Measurements from ENCODE around the gene CDK6. TPM values are rescaled to one million over a fixed set of nuclear protein-coding genes. Genes with fewer than 3 reads are reported as not detected.

Gene CDK6
- total RNA-seq, 1 experiment from 2014 or later, result 41.4 TPM

GRCh38 chr7:92720604-92721350, 115.6 kb downstream of the CDK6 start:
- Histone ChIP-seq H3K79me2 (ENCODE audit: insufficient read depth, low read length) (peaks cover 14% of the 10 kb centered on the region; the same call in 1 of the 2 replicates), H3K36me3 (ENCODE audit: control insufficient read depth in 1 of 2, insufficient read depth in 2 of 2, low read length in 2 of 2) (peaks cover 0 to 4% of the 10 kb centered on the region in 2 experiments; a peak in 2 of 4 replicates), H3K4me2 (ENCODE audit: low read length) (no peak overlapping the region), H4K20me1 (ENCODE audit: insufficient read depth) (no peaks in the 10 kb centered on the region), H3K9ac (ENCODE audit: low read length) (no peak overlapping the region), H3K9me3 (ENCODE audit: control insufficient read depth in 1 of 2, insufficient read depth in 1 of 2, low read depth in 1 of 2, low read length in 2 of 2) (no peaks in the 10 kb centered on the region), H3K27ac (ENCODE audit: low read depth, low read length) (no peak overlapping the region), H3K4me1 (ENCODE audit: control insufficient read depth in 1 of 2, insufficient read depth in 2 of 2, low read length in 2 of 2) (peaks cover 0 to 14% of the 10 kb centered on the region in 2 experiments; a peak in 1 of 4 replicates), H3K27me3 (ENCODE audit: insufficient read depth, low read length) (no peaks in the 10 kb centered on the region), H3K4me3 (replicated peaks in 1 of 2; ENCODE audit: low read depth in 1 of 2, low read length in 2 of 2) (no peak overlapping the region), H3K9me2 (ENCODE audit: insufficient read depth) (no peaks in the 10 kb centered on the region), H2AFZ (ENCODE audit: low read depth, low read length, poor library complexity, severe bottlenecking) (no peak overlapping the region)
- ChIA-PET POLR2A (no interaction called here), CTCF (no interaction called here), RAD21 (ENCODE audit: low non-redundant PET in 1 of 2, low total read pairs in 2 of 2, uncharacterized antibody in 2 of 2, unreplicated experiment in 2 of 2) (no interaction called here)
- intact Hi-C loops (cut with micrococcal nuclease), result no loop called here
- DNase-seq (ENCODE audit: low read depth, low spot score) (no peak), ATAC-seq (no peak)
- no TSS peak for BruUV-seq (replicated peaks)
- TF ChIP-seq RAD21 (IDR thresholded peaks at IDR 0.05; ENCODE audit: low read depth), result no peak
- TF ChIP-seq EZH2phosphoT487 (IDR thresholded peaks at IDR 0.05; ENCODE audit: borderline replicate concordance), result no peak
- no peak for TF ChIP-seq CEBPB (IDR thresholded peaks at IDR 0.05; ENCODE audit: low read depth)

- no TSS peak for BruUV-seq (replicated peaks)
- no peak overlapping the region for H2AFZ ChIP-seq (ENCODE audit: low read depth, low read length, poor library complexity, severe bottlenecking)
- H3K4me1 ChIP-seq (ENCODE audit: control insufficient read depth in 1 of 2, insufficient read depth in 2 of 2, low read length in 2 of 2), result peaks cover 0 to 3% of the 10 kb centered on the region in 2 experiments; a peak in 1 of 4 replicates
- ATAC-seq, result no peak
- ChIA-PET RAD21 (ENCODE audit: low non-redundant PET in 1 of 2, low total read pairs in 2 of 2, uncharacterized antibody in 2 of 2, unreplicated experiment in 2 of 2) (no interaction called here), CTCF (no interaction called here), POLR2A (no interaction called here)
- DNase-seq (ENCODE audit: low read depth, low spot score), result no peak
- H3K27ac ChIP-seq (ENCODE audit: low read depth, low read length), result no peak overlapping the region
- H3K79me2 ChIP-seq (ENCODE audit: insufficient read depth, low read length), result peaks cover 22% of the 10 kb centered on the region
- H3K9ac ChIP-seq (ENCODE audit: low read length), result no peak overlapping the region
- H3K27me3 ChIP-seq (ENCODE audit: insufficient read depth, low read length), result no peaks in the 10 kb centered on the region
- H3K9me2 ChIP-seq (ENCODE audit: insufficient read depth), result no peaks in the 10 kb centered on the region
- no peak overlapping the region for H3K4me2 ChIP-seq (ENCODE audit: low read length)
- no peak overlapping the region for H3K4me3 ChIP-seq (replicated peaks in 1 of 2; ENCODE audit: low read depth in 1 of 2, low read length in 2 of 2)
- intact Hi-C loops (cut with micrococcal nuclease), result no loop called here
- H4K20me1 ChIP-seq (ENCODE audit: insufficient read depth), result no peaks in the 10 kb centered on the region
- H3K36me3 ChIP-seq (ENCODE audit: control insufficient read depth in 1 of 2, insufficient read depth in 2 of 2, low read length in 2 of 2), result no peaks in the 10 kb centered on the region; a peak in 1 of 4 replicates
- H3K9me3 ChIP-seq (ENCODE audit: control insufficient read depth in 1 of 2, insufficient read depth in 1 of 2, low read depth in 1 of 2, low read length in 2 of 2), result no peaks in the 10 kb centered on the region
- TF ChIP-seq, protein P1, sequence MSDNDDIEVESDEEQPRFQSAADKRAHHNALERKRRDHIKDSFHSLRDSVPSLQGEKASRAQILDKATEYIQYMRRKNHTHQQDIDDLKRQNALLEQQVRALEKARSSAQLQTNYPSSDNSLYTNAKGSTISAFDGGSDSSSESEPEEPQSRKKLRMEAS (IDR thresholded peaks at IDR 0.05), result no peak
Measured at GRCh38 chr7:92717993-92718716, 118.2 kb downstream of the CDK6 start.

All from HCT116 (cell line).